BLaER1 treated with 17β-estradiol and CSF1 and Interleukin-3, amounts not matched to agents 10 nM and 100 nM (cell line): Measurements from ENCODE around the gene PEX6.
A peak's percentile ranks its signal among the peaks of the same experiment; 100 is the strongest.
"Not testable (repeated sequence)": the region's sequence is repeated elsewhere in the genome, so short reads cannot be mapped to it uniquely, and the experiment has no call there.

Experiments used
- H3K27ac ChIP-seq, 11 experiments: shearing (Covaris generic); formaldehyde crosslinking; 2 replicates each; pipeline ENCODE4 v1.8.1; 2022
- H3K27me3 ChIP-seq, 11 experiments: shearing (Covaris generic); formaldehyde crosslinking; 2 replicates each; pipeline ENCODE4 v1.8.1; 2022
- H3K36me3 ChIP-seq, 11 experiments: shearing (Covaris generic); formaldehyde crosslinking; 2 replicates each; pipeline ENCODE4 v1.8.1; 2022
- H3K4me1 ChIP-seq, 10 experiments: shearing (Covaris generic); formaldehyde crosslinking; 2 replicates each; pipeline ENCODE4 v1.8.1; 2022
- H3K4me2 ChIP-seq, 11 experiments: shearing (Covaris generic); formaldehyde crosslinking; 2 replicates each; pipeline ENCODE4 v1.8.1; 2022
- H3K4me3 ChIP-seq, 10 experiments: shearing (Covaris generic); formaldehyde crosslinking; 2 replicates each; pipeline ENCODE4 v1.8.1; 2022
- H3K9ac ChIP-seq, 11 experiments: shearing (Covaris generic); formaldehyde crosslinking; 2 replicates each; pipeline ENCODE4 v1.8.1; 2022
- H3K9me3 ChIP-seq, 11 experiments: shearing (Covaris generic); formaldehyde crosslinking; replicated peaks in 1 of 11; 2 replicates each; pipeline ENCODE4 v1.8.1; 2022
- H4K20me1 ChIP-seq, 11 experiments: shearing (Covaris generic); formaldehyde crosslinking; 2 replicates each; pipeline ENCODE4 v1.8.1; 2022
- Cebpa-rat ChIP-seq, 11 experiments: shearing (Covaris generic); IDR thresholded peaks; 2 replicates each; pipeline ENCODE4 v1.8.1; 2022

The PEX6 gene

GRCh38 chr6:43007126-43007525 lies 28.1 kb upstream of the PEX6 start:
- no peaks in the 10 kb centered on the region for H3K27me3 ChIP-seq
- peak overlapping the region in 3 of 11 experiments; percentile 4 to 29 (median 22); a peak in 1 of 22 replicates for H3K9ac ChIP-seq
- peaks cover 5 to 22% (median 11%) of the 10 kb centered on the region in 10 experiments; a peak in 19 of 20 replicates for H3K4me1 ChIP-seq
- H3K27ac ChIP-seq: no peak overlapping the region
- no peak for TF ChIP-seq Cebpa-rat (IDR thresholded peaks at IDR 0.05)
- H3K9me3 ChIP-seq: no peaks in the 10 kb centered on the region
- H3K4me2 ChIP-seq: no peak overlapping the region
- H3K36me3 ChIP-seq: peaks cover 65 to 99% (median 84%) of the 10 kb centered on the region in 11 experiments
- no peak overlapping the region for H3K4me3 ChIP-seq
- peaks cover 0 to 64% (median 10%) of the 10 kb centered on the region in 11 experiments; a peak in 10 of 22 replicates for H4K20me1 ChIP-seq

GRCh38 chr6:43006251-43006650 lies 27.3 kb upstream of the PEX6 start:
- Histone ChIP-seq H3K36me3 (peaks cover 59 to 98% (median 80%) of the 10 kb centered on the region in 11 experiments), H3K4me3 (no peak overlapping the region)
- TF ChIP-seq Cebpa-rat (IDR thresholded peaks at IDR 0.05): no peak

GRCh38 chr6:43005844-43006243 lies 26.9 kb upstream of the PEX6 start:
- Histone ChIP-seq H3K9ac (no peak overlapping the region), H3K4me3 (no peak overlapping the region), H3K4me2 (no peak overlapping the region), H3K36me3 (peaks cover 59 to 98% (median 80%) of the 10 kb centered on the region in 11 experiments), H3K9me3 (no peaks in the 10 kb centered on the region), H3K27me3 (no peaks in the 10 kb centered on the region), H3K27ac (no peak overlapping the region), H3K4me1 (peaks cover 0 to 11% (median 0%) of the 10 kb centered on the region in 10 experiments; a peak in 6 of 20 replicates), H4K20me1 (peaks cover 0 to 61% (median 13%) of the 10 kb centered on the region in 11 experiments; a peak in 11 of 22 replicates)
- no peak for TF ChIP-seq Cebpa-rat (IDR thresholded peaks at IDR 0.05)

More at GRCh38 chr6:43006251-43006650, 27.3 kb upstream of the PEX6 start:
- peaks cover 0 to 61% (median 15%) of the 10 kb centered on the region in 11 experiments; a peak in 10 of 22 replicates for H4K20me1 ChIP-seq
- H3K9ac ChIP-seq: peak overlapping the region in 1 of 11 experiments; percentile 4; a peak in 1 of 22 replicates
- no peaks in the 10 kb centered on the region for H3K27me3 ChIP-seq
- H3K27ac ChIP-seq: no peak overlapping the region
- no peak overlapping the region for H3K4me2 ChIP-seq
- no peaks in the 10 kb centered on the region for H3K9me3 ChIP-seq
- peaks cover 0 to 14% (median 2%) of the 10 kb centered on the region in 10 experiments; a peak in 10 of 20 replicates for H3K4me1 ChIP-seq

- H3K9me3 ChIP-seq: no peaks in the 10 kb centered on the region
- no peak overlapping the region for H3K27ac ChIP-seq
- peaks cover 0 to 46% (median 21%) of the 10 kb centered on the region in 11 experiments; a peak in 14 of 22 replicates for H4K20me1 ChIP-seq
- no peak overlapping the region for H3K4me3 ChIP-seq
- H3K4me1 ChIP-seq: peaks cover 0 to 11% (median 2%) of the 10 kb centered on the region in 10 experiments; a peak in 6 of 20 replicates
- no peak overlapping the region for H3K4me2 ChIP-seq
- no peak for TF ChIP-seq Cebpa-rat (IDR thresholded peaks at IDR 0.05)
- no peak overlapping the region for H3K9ac ChIP-seq
- H3K36me3 ChIP-seq: peaks cover 32 to 88% (median 62%) of the 10 kb centered on the region in 11 experiments
- H3K27me3 ChIP-seq: no peaks in the 10 kb centered on the region
Measured at GRCh38 chr6:43001843-43002242, 22.9 kb upstream of the PEX6 start.

GRCh38 chr6:42998205-42998604 lies 19.2 kb upstream of the PEX6 start:
- H3K36me3 ChIP-seq: peaks cover 27 to 76% (median 49%) of the 10 kb centered on the region in 11 experiments
- H3K9me3 ChIP-seq, H3K4me3 ChIP-seq, H3K27me3 ChIP-seq, H3K4me1 ChIP-seq, H3K4me2 ChIP-seq, H3K9ac ChIP-seq, H3K27ac ChIP-seq: not testable (repeated sequence)
- H4K20me1 ChIP-seq: peaks cover 0 to 66% (median 21%) of the 10 kb centered on the region in 11 experiments; a peak in 17 of 22 replicates

- Histone ChIP-seq H3K4me1 (peaks cover 0 to 4% (median 0%) of the 10 kb centered on the region in 10 experiments; a peak in 2 of 20 replicates), H3K36me3 (peaks cover 30 to 74% (median 50%) of the 10 kb centered on the region in 11 experiments), H3K4me3 (no peak overlapping the region), H3K27ac (no peak overlapping the region), H3K9ac (no peak overlapping the region), H3K27me3 (no peaks in the 10 kb centered on the region), H4K20me1 (peaks cover 0 to 59% (median 20%) of the 10 kb centered on the region in 11 experiments; a peak in 15 of 22 replicates), H3K9me3 (no peaks in the 10 kb centered on the region), H3K4me2 (no peak overlapping the region)
- no peak for TF ChIP-seq Cebpa-rat (IDR thresholded peaks at IDR 0.05)
Measured at GRCh38 chr6:42996513-42996912, 17.5 kb upstream of the PEX6 start.

- TF ChIP-seq Cebpa-rat (IDR thresholded peaks at IDR 0.05): no peak
- H3K4me1 ChIP-seq: peaks cover 0 to 5% (median 2%) of the 10 kb centered on the region in 10 experiments; a peak in 7 of 20 replicates
- H3K27ac ChIP-seq: no peak overlapping the region
- no peak overlapping the region for H3K9ac ChIP-seq
- H4K20me1 ChIP-seq: peaks cover 0 to 54% (median 23%) of the 10 kb centered on the region in 11 experiments; a peak in 15 of 22 replicates
- no peaks in the 10 kb centered on the region for H3K27me3 ChIP-seq
- H3K4me2 ChIP-seq: no peak overlapping the region
- no peak overlapping the region for H3K4me3 ChIP-seq
- peaks cover 46 to 74% (median 63%) of the 10 kb centered on the region in 11 experiments for H3K36me3 ChIP-seq
- no peaks in the 10 kb centered on the region for H3K9me3 ChIP-seq
Measured at GRCh38 chr6:42993445-42993844, 14.5 kb upstream of the PEX6 start.

- H3K9me3 ChIP-seq: no peaks in the 10 kb centered on the region
- no peak overlapping the region for H3K4me3 ChIP-seq
- H3K4me1 ChIP-seq: peaks cover 32 to 39% (median 36%) of the 10 kb centered on the region in 10 experiments
- peaks cover 51 to 82% (median 69%) of the 10 kb centered on the region in 11 experiments for H3K36me3 ChIP-seq
- H3K9ac ChIP-seq: no peak overlapping the region
- no peak overlapping the region for H3K4me2 ChIP-seq
- peaks cover 9 to 80% (median 51%) of the 10 kb centered on the region in 11 experiments; a peak in 20 of 22 replicates for H4K20me1 ChIP-seq
- no peaks in the 10 kb centered on the region for H3K27me3 ChIP-seq
- TF ChIP-seq Cebpa-rat (IDR thresholded peaks at IDR 0.05): no peak
- no peak overlapping the region for H3K27ac ChIP-seq
Measured at GRCh38 chr6:42989923-42990322, 10.9 kb upstream of the PEX6 start.

- H3K4me1 ChIP-seq: peaks cover 36 to 44% (median 40%) of the 10 kb centered on the region in 10 experiments
- H3K9ac ChIP-seq: no peak overlapping the region
- no peak for TF ChIP-seq Cebpa-rat (IDR thresholded peaks at IDR 0.05)
- peaks cover 46 to 70% (median 62%) of the 10 kb centered on the region in 11 experiments for H3K36me3 ChIP-seq
- H3K4me2 ChIP-seq: peak overlapping the region in 4 of 11 experiments; percentile 1 to 96 (median 94); a peak in 3 of 22 replicates
- no peaks in the 10 kb centered on the region for H3K27me3 ChIP-seq
- H3K27ac ChIP-seq: no peak overlapping the region
- H3K4me3 ChIP-seq: no peak overlapping the region
- H3K9me3 ChIP-seq: no peaks in the 10 kb centered on the region
- peaks cover 9 to 69% (median 46%) of the 10 kb centered on the region in 11 experiments; a peak in 20 of 22 replicates for H4K20me1 ChIP-seq
Measured at GRCh38 chr6:42988486-42989020, 9.6 kb upstream of the PEX6 start.
